SW480 (cell line): Measurements from ENCODE around the gene HSPBP1.

Experiments used
- DNase-seq: peaks from one replicate; pipeline ENCODE4 v3.0.0-alpha.2; 2016; ENCODE audit warnings: low spot score

Gene HSPBP1

DNA sequence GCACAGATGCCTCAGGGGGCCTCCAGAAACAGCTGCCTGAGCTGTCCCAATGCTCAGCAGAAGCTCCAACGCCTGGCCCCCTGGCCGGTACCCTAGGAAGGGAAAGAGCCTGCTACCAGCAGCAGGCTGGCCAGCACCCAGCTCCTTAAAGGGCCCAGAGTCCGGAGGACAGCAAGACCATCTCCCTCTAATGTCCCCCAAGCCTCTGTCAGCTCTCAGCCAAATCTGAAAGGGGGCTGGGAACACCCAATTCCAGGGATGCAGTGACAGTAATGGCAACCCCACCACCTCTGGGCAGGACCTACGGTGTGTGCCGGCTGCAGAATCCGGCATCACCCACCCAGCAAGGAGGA is 25.3 kb downstream of the HSPBP1 start:
- no peak for DNase-seq

DNA sequence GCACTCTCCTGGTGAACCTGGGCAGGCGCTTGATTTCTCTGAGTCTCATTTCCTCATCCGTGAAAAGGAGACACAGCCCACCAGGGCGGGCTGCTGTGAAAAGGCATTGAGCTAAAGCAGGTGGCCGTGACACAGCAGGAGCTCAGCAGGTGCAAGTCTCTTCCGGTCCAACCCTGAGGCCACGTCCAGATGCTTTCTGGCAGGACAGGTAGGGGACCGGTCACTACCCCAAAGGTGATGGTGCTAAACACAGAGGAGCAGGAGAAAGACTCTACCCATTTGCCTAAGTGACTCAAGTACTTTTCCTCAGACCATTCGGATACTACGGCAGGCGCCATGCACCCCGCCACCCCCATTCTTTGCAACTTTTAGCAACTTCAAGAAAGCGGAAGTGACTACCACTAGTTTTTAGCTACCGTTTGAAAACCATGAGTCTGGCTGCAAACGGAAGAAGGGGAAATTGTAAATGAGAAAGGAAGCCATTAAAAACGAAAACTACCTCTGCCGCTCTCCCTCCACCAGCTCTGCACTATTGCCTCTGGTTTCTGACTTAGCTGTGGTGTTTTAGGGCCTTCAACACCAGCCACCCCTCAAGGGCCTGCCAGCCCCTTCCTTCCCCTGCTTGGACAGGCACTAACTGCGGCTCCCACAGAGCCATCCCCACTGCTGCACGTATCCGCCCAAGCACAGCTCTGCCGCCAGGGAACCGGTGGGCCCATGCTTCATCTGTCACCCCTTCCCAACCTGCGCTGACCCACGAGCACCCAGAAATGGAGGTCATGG is 25.9 kb downstream of the HSPBP1 start:
- no peak for DNase-seq

DNA sequence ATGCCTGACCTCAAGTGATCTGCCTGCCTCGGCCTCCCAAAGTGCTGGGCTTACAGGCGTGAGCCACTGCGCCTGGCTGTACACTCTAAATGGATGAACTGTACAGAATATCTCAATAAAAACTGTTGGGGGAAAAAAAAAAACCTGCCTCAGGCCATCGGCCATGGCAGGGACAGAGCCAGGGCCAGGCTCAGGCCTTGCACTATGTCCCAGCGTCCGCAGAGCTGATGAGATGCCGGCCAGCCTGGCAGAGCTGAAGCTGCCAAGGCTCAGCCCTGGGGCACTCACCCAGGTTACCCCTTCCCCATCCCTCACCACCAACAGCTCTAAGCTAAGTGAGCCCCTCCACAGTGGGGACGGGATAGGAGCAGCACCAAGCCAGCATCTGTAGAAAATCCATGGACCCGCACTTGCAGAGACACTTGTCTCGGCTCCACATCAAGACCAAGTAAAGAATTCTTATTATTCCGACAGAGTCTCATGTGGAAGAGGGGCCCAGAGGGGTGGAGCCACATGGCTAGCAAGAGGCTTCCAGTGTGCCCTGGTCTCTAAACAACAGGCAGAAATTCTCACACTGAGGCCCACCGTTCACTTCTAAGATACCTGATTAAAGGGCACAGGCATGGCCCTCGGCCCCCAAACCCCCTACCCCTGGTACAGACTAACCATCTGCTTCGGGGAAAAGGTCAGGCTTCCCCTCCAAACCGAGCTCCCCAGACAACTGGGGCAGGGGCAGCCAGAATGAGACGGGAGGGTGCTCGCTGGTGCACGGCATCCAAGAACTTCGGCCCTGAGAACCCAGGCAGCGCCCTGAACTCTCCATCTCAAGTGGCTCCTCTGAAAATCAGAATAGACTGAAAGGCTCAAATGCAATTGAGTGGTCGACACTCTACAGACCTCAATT is 26.9 kb downstream of the HSPBP1 start:
- no peak for DNase-seq

DNA sequence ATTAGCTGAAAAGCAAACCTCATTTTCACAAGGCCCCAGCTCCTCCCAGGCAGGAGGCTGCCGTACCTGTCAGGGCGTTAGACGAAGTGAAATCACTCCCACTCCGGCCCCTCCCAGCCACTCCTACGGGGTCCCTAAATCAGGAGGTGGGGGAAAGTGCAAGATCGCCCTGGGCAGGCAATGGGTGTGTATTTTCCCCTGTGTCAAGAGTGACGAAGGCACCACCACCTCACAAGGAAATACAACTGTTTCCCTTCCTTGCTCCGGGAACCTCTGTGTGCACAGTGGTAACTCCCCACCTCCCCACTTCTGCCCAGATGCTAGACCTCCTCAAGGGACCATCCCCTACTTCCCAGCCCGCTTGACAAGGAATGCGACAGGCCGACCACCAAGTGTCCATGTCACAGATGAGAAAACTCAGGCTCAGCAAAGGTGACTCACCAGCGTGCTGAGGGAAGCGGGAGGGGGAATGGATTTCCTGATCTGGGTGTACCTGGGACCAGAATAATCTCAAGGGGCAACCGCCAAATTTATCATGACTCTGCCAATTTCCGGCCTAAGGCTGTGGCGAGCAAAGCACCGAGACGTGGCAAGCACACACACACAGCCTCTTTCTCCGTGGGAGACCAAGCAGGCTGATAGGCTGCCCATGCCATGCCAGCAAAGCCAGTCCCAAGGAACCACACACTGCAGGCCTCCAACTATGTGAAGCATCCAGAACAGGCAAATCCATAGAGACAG is 28.4 kb downstream of the HSPBP1 start:
- no peak for DNase-seq

DNA sequence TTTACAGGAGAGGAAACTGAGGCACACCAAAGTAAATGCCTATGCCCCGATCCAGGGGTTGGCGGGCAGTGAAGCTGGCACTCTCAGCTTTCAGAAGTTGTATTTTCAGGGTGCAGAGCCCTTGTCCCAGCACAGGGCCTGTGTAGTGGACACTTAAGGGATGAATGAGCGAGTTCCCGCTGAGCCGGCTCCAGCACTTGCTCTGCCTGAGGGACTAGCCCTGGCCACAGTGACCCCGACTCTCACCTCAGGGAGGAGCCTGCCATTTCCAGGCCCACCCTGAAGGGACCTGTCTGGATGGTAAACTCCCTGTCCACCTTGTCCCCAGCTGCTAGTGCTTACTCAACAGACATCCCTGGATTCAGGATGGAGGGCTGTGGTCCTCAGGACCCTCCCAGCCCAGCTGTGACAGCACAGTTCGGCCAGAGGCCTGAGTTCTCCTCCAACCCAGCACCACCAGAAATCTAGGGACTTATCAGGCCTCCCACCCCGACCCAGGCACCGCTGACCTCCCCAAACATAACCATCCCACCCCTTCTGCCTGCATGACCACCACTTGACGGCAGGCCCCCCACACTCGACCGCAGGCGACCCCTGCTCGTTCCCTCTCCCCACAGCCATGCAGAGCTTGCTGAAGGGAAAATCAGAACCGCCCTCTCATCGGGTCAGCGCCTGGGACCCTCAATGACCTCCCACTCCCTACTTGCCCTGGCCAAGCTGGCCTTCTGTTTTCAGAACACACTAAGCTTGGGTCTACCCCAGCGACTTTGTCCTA is 29.5 kb downstream of the HSPBP1 start:
- DNase-seq = no peak

DNA sequence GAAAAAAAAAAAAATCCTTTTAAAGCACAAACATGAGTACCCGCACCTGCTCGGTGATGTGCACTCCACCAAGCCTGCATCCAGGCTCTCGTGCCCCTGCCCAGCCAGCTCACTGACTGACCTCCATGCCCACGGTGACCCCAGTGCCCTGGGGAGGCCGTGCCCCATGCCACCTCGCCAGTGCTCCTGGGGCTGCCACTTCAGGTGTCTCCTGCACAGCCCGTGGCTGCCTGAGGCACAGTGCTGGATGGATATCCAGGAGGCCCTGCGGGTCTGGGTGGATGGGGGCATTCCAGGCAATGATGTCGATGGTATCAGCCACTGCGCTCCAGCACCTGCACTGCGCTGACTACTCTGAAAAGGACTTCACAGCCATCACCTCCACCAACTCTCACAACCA is 30.1 kb downstream of the HSPBP1 start:
- DNase-seq = no peak

DNA sequence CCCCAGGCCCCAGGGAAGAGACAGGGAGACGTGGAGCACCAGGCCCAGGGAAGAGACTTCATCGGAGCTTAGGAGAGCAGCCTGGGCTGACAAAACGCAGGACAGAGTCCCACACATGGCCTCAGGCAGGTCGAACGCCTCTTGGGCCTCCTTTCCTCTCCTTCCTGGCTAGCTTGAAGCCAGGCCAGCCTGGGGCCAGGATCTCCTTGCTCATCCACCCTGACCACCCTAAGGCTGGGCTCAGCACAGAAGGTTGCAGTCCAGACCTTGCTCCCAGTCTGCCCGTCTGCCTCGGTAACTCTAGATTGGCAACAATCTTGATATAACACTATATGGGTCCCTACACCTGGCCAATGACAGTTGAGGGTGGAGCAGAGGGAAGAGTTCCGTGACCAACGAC is 31.2 kb downstream of the HSPBP1 start:
- DNase-seq = no peak

DNA sequence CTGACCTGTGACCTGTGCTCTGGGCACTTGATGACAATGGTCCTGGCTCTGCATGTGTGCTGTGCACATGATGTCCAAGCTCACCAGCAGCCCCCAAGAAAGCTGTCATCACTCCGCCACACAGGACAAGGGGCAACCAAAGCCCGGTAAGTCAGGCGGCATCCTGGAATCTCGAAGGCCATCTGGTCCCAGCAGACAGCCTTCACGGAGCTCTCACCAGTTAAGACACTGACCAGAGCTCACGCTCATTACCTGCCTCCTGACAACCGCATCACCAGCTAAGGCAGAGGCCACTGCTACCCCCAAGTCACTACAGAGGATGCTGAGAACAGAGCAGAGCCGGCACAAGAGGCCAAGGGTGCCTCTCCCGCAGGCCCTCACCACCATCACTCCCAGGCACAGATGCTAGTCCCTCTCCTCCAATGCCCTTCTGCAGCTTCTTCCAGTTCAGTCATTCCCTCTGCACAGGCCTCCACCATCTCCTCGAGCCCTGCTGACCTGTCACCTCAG is 31.7 kb downstream of the HSPBP1 start:
- DNase-seq = no peak

DNA sequence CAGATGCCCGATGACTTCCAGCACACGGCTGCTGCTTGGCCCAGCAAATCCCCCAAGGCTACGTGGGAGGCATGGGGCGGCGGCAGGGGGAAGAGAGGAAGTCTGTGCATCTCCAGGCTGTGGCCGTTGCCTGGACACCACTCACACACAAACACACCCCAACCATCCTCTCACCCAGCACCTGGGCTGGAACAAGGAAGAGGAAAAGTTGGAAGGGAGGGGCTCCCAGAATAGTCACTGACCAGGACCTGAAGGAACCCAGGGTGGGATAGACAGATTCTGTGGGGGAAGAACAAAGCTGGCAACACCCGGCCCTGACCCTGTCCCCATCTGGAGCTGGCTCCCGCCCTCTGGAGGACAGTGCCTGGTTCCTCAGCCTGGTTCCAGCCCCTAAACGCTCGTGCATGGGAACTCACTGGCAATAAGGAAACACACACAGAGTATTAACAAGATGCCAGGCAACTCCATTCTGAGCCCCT is 32.2 kb downstream of the HSPBP1 start:
- DNase-seq = no peak

DNA sequence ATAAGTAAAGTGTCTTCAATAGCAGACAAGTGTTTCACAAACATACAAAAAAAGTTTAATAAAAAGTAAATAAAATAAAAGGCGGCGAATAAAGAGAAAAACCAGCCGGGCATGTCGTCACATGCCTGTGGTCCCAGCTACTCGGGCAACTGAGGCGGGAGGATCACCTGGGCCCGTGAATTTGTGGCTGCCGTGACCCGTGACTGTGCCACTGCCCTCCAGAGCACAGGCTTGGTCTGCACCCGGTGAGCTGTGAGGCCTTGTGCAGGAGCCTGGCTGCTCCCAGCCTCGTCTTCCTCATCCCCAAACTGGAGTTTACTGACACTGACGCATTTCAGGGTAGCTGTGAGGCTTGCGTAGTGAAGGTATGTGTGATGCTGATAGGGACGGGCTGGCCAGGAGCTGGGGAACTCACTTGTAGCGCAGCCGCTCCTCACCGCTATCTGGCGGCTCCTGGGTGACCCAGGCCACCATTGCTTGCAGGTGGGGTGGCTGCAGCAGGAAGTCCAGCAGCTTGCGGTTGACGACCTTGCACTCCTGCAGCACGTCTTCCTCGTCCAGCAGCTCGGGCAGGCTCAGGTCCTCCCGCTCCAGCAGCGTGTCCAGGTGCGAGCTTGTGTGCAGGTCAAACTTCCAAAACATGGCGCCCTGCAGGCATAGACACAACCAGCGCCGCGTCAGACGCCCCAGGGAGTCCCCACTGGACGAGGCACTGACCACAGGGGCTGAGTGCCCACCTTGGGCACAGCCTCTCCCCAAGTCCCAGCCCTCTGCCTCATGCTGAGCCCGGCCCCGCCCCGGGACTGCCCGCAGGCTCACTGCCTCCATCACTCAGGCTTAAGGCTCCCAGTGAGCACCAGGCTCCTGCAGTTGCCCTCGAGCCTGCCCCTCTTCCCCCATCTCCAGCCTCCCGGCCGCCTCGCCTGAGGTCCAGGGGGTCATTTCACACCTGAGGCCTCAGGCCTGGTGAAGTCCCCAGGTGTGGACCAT is 33.2 kb downstream of the HSPBP1 start:
- no peak for DNase-seq

DNA sequence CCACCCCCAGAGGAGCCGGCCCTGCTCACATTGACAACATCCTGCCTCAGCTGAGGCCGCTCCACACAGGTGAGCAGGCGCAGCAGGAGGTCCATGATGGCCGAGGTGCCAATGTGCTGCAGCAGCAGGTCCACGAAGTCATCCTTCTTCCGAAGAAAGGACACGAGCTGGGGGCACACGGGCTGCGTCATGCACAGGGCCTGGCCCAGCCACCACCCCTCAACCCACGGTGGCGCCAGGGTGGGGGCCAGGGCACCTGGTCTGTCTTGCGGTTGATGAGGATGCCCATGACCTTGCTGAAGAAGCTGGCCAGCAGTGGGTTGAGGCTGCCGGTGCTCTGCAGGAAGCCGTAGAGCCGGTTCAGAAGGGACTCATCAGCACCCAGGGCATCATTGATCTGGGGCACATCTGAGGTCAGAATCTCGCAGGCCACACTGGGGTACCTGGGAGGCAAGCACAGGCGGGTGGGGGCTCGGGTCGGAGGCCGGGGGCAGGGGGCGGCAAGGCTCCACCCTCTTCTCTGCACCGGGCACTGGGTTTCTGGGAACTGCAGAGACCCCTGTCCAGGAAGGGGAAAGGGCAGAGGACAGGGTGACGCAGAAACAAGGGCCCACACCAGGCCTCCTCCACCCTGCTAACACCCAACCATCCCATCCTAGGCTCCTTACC is 34.5 kb downstream of the HSPBP1 start:
- no peak for DNase-seq

DNA sequence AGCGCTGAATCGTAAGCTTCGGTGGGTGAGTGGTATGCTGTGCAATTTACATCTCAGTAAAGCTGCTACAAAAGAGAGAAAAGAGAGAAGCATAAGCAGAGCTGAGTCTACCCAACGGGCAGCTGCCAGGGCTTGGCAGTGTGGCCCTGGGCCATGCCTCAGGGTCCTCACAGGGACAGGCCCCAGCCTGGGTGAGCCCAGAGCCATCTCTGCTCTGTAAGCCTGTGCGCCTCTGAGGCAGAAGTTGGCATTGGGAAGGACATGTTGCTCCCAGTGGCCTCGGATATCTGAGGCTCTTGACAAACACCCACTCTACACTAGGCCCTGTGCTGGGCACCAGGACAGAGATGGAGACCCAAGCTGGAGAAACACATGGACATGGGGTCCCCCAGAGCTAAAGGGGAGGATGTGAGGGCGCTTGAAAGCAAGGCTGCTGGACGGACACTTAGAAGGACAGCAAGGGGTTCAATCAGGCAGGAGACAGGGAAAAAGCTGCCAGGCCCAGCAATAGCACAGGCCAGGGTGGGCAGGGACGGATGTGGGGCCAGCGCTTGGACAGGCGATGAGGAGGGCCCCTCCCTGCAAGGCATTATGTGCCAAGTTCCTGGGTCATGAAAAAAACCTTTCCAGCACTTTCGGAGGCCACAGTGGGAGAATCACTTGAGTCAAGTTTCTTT is 35.8 kb downstream of the HSPBP1 start:
- no peak for DNase-seq

DNA sequence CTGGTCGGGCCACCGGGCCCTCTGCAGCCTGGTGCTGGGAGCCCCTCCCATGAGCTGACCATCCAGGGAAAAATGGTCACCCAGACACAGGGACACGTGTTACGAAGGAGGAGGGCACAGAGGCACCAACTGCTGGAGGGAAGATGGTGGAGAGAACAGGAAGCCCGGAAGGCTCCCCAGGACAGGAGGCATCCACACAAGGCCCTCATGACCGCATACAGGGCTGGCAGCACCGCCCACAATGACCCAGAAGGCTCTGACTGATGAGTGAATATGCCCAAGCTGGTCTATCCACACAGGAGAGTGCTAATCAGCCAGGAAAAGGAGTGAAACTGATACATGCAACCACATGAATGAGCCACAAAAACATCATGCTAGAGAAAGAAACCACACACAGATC is 37.4 kb downstream of the HSPBP1 start:
- DNase-seq = no peak

DNA sequence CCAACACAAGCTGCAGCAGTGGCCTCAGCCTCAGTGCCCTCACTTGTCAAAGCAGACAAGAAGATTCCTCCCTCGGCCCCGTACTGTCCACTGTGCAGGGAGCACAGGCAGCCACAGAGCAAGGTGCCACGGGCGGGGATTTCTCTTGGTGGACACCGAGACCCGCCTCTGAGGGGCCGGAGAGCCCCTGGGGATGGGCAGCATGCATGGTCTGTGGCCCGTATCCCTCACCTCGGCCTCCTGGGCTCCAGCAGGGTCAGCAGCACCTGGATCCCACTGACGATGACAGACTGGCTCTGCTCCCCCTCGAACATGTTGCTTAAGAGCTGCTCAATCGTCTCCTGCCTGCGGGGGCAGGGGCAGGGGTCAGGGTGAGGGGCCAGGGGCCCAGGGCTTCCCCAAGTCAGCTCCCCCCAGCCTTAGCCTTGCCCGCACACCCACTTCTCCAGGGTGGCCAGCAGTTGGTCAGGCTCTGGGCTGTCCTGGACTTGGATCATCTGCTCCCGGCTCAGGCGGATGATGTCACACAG is 37.9 kb downstream of the HSPBP1 start:
- no peak for DNase-seq

DNA sequence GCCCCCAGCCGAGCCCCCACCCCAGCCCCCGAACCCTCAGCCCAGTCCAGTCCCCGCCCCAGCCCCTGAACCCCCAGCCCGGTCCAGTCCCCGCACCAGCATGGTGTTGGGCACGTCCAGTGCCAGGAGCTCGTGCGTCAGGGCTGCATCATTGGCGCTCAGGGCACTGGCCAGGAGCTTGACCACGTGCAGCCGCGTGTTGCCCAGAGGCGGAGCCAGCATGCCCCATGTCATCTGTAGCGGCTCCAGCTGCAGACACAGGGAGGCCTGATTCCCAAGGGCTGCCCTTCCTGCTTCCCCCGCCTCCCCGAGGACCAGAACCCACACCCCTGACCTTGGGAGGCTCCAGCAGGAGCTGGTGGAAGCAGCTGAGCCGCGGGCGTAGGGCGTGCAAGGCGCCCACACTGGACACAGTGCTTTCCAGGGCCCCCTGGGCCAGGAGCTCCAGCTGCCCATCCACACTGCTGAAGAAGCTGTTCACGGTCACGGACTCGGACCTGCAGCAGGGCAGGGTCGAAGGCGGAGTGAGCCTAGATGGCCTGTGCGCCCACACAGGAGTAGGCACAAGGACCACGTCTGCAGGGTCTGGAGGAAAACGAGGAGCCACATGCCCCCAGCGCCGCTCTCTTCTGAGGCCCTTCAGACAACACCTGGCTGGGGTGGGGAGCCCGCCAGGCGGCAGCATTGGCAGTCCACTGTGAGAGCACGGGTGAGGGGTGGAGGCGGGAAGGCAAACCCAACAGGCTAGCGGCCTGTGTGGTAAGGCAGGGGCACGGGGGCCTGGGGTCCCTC is 38.6 kb downstream of the HSPBP1 start:
- no peak for DNase-seq

DNA sequence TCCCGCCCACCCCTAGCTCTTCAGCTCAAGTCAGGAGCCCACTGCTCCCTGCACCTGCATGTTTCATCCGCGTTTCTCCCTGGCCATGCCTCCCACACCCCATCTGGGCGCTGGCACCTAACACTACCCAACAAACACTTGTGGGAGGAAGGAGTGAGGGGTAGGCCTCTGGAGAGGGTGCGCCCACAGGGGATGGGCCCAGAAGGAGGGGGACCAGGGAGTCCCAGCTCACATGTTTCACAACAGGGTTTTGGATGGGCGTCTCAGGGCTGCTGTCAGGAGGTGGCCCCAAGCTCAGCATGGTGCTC is 39.2 kb downstream of the HSPBP1 start:
- no peak for DNase-seq

DNA sequence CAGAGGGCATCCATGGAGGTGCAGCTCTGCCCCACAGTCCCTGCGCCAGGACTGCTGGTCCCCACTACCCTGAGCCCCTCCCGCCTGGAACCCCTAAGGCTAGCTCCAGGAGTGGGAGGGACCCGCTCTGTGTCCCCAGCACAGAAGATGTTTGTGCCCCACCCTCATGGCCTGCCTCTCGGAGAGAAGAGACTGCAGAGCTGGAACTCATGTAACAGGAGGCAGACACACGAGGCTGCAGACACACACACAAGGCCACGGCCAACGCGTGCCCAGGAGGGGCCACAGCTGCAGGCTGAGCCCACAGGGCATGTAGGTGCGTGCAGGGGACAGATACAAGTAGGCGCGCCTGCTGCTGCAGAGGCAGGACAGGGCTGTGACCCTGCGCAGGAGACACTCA is 40.9 kb downstream of the HSPBP1 start:
- no peak for DNase-seq

DNA sequence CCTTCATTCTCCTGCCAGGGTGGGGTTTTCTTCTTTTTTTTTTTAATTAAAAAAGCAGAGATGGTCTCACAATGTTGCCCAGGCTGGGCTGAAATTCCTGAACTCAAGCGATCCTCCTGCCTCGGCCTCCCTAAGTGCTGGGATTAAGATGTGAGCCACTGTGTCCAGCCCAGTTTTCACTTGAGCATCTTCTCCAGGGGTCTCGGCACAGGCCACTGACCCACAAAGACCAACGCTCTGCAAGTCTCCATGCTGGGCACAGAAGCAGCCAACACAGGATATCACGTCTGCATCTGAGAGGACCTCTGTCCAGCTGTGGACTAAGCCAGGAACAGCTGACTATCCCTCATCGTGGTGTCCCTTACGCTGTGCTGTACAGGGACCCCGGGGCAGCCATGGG is 41.9 kb downstream of the HSPBP1 start:
- no peak for DNase-seq
